ENCODE results near the gene SRL. TPM values are rescaled to one million over a fixed set of nuclear protein-coding genes. Genes with fewer than 3 reads are reported as not detected.

Gene SRL
- total and polyA plus RNA-seq, 2 of the 13 experiments (the other 11 are each of a cell fraction or from before 2014, with no cell fraction given): 0.05 TPM; not detected in 1

GRCh38 chr16:4226251-4227039, 15.4 kb downstream of the SRL start:
- Histone ChIP-seq H3K4me3 (replicated peaks in 1 of 3; ENCODE audit: insufficient read depth in 1 of 3, low read depth in 2 of 3, low read length in 3 of 3) (no peak overlapping the region), H4K20me1 (ENCODE audit: insufficient read depth, low read length) (no peaks in the 10 kb centered on the region), H3K79me2 (ENCODE audit: insufficient read depth, low read length) (no peaks in the 10 kb centered on the region), H3K27me3 (ENCODE audit: control insufficient read depth in 1 of 2, insufficient read depth in 2 of 2, low read length in 2 of 2) (peaks cover 0 to 27% of the 10 kb centered on the region in 2 experiments; a peak in 2 of 5 replicates), H3K36me3 (replicated peaks in 1 of 2; ENCODE audit: control insufficient read depth in 1 of 2, insufficient read depth in 2 of 2, low read length in 2 of 2) (no peaks in the 10 kb centered on the region), H3K4me1 (ENCODE audit: insufficient read depth, low read length) (no peaks in the 10 kb centered on the region), H3K4me2 (ENCODE audit: low read depth, low read length) (no peak overlapping the region), H3K9me3 (ENCODE audit: low read length) (no peaks in the 10 kb centered on the region), H2AFZ (ENCODE audit: low read length) (no peak overlapping the region), H3K9ac (ENCODE audit: insufficient read depth, low read depth, low read length) (no peak overlapping the region), H3K27ac (ENCODE audit: extremely low read length, insufficient read depth, low read length) (no peak overlapping the region)
- intact Hi-C loops (cut with micrococcal nuclease; ENCODE audit: unreplicated experiment) (no loop called here), in situ Hi-C loops (cut with HindIII; ENCODE audit: extremely low pct_ligation_motif_present, low pct_unique_long_range_greater_than_20kb) (no loop called here)
- ChIA-PET CTCF (ENCODE audit: low intra/inter-chr PET ratio, low total read pairs) (no interaction called here), POLR2A (no interaction called here)
- WGBS (ENCODE audit: low lambda C conversion rate): 15% methylated on average over 5 of the region's 5 CpGs
- DNase-seq (ENCODE audit: low spot score): no peak
- no peak for ATAC-seq
- FAIRE-seq: no peak
- no TSS peak for BruUV-seq (replicated peaks)
- TF ChIP-seq MNT (IDR thresholded peaks at IDR 0.05) (no peak), NCOA5 (CRISPR knock-in tag; IDR thresholded peaks at IDR 0.05) (no peak), ZNF326 (CRISPR knock-in tag; IDR thresholded peaks at IDR 0.05; ENCODE audit: borderline replicate concordance) (no peak), RNF2 (conservative IDR thresholded peaks at IDR 0.05; ENCODE audit: low read depth) (no peak), ZMYM4 (CRISPR knock-in tag; IDR thresholded peaks at IDR 0.05) (no peak), ZFAT (CRISPR knock-in tag; conservative IDR thresholded peaks at IDR 0.05) (no peak), ZNF7 (CRISPR knock-in tag; IDR thresholded peaks at IDR 0.05) (no peak), MBNL3 (CRISPR knock-in tag; conservative IDR thresholded peaks at IDR 0.05) (no peak), TFDP1 (CRISPR knock-in tag; IDR thresholded peaks at IDR 0.05; ENCODE audit: borderline replicate concordance) (no peak), MYNN (CRISPR knock-in tag; IDR thresholded peaks at IDR 0.05; ENCODE audit: low read depth) (no peak), ZNF30 (CRISPR knock-in tag; IDR thresholded peaks at IDR 0.05) (no peak), ZBTB44 (CRISPR knock-in tag; IDR thresholded peaks at IDR 0.05) (no peak), SMYD3 (CRISPR knock-in tag; IDR thresholded peaks at IDR 0.05) (no peak), ZBTB10 (CRISPR knock-in tag; IDR thresholded peaks at IDR 0.05; ENCODE audit: borderline replicate concordance) (no peak), PRMT3 (CRISPR knock-in tag; IDR thresholded peaks at IDR 0.05; ENCODE audit: borderline replicate concordance, low read depth) (no peak), BRCA1 (CRISPR knock-in tag; IDR thresholded peaks at IDR 0.05) (no peak), RELA (CRISPR knock-in tag; IDR thresholded peaks at IDR 0.05) (no peak), FIP1L1 (IDR thresholded peaks at IDR 0.05; ENCODE audit: borderline replicate concordance, insufficient read depth, low read depth, low read length) (no peak)

Measured in HepG2 (cell line).